Caco-2 (cell line): Measurements from ENCODE around the gene FOXP4. TPM values are rescaled to one million over a fixed set of nuclear protein-coding genes. Genes with fewer than 3 reads are reported as not detected.

ENCODE experiments used
- BruUV-seq: library from RNA; stranded (reverse); fragments of 400-500 nt; replicated peaks from 2 replicates; lab custom pipeline; 2021; lab: Mats Ljungman, UMichigan
- CTCF ChIA-PET: fragments of 300-600 bp; sonication (Branson Sonifier 250); formaldehyde crosslinking; loops from one replicate; lab custom pipeline; 2022; ENCODE audit warnings: antibody characterized with exemption; lab: Charles Lee
- POLR2A ChIA-PET: fragments of 300-600 bp; sonication (Branson Sonifier 250); formaldehyde crosslinking; loops from one replicate; lab custom pipeline; 2022; ENCODE audit warnings: antibody characterized with exemption; lab: Charles Lee
- DNase-seq, 2 experiments: peaks; one replicate each; pipeline versions ENCODE4 v3.0.0 to v3.0.0-alpha.2; 2020 to 2022
- H3K27me3 ChIP-seq: replicated peaks from 2 replicates; pipeline ENCODE4 v1.6.0; 2011; ENCODE audit warnings: low read length; ENCODE audit not compliant: control insufficient read depth, insufficient read depth
- H3K36me3 ChIP-seq: 2 replicates; pipeline ENCODE4 v1.5.1; 2011; ENCODE audit warnings: low read length; ENCODE audit not compliant: control insufficient read depth, insufficient read depth
- H3K4me1 ChIP-seq: fragments of 250-450 bp; sonication (Bioruptor Pico); 2 replicates; pipeline ENCODE4 v1.5.1; 2020; ENCODE audit warnings: mild to moderate bottlenecking
- H3K4me3 ChIP-seq: 2 replicates; pipeline ENCODE4 v1.5.1; 2011; ENCODE audit warnings: low read depth, mild to moderate bottlenecking, control low read depth, low read length
- H3K9me3 ChIP-seq: fragments of 250-450 bp; sonication (Bioruptor Pico); 2 replicates; pipeline ENCODE4 v1.5.1; 2020; ENCODE audit warnings: mild to moderate bottlenecking, moderate library complexity
- H3K27ac Mint-ChIP-seq: one replicate; pipeline ENCODE4 v1.8.0; 2022; ENCODE audit warnings: mixed read lengths; ENCODE audit not compliant: unreplicated experiment
- H3K27me3 Mint-ChIP-seq: one replicate; pipeline ENCODE4 v1.8.0; 2022; ENCODE audit warnings: mixed read lengths; ENCODE audit not compliant: insufficient read depth, unreplicated experiment
- H3K36me3 Mint-ChIP-seq: one replicate; pipeline ENCODE4 v1.8.0; 2022; ENCODE audit warnings: mild to moderate bottlenecking, mixed read lengths; ENCODE audit not compliant: insufficient read depth, unreplicated experiment
- H3K4me1 Mint-ChIP-seq: one replicate; pipeline ENCODE4 v1.8.0; 2022; ENCODE audit warnings: low read depth, mixed read lengths; ENCODE audit not compliant: unreplicated experiment
- H3K4me3 Mint-ChIP-seq: one replicate; pipeline ENCODE4 v1.8.0; 2022; ENCODE audit warnings: mild to moderate bottlenecking, moderate library complexity, mixed read lengths; ENCODE audit not compliant: unreplicated experiment
- H3K9me3 Mint-ChIP-seq: one replicate; pipeline ENCODE4 v1.8.0; 2022; ENCODE audit warnings: mixed read lengths; ENCODE audit not compliant: unreplicated experiment
- intact Hi-C: fragments of 100-400 bp; cut with micrococcal nuclease; formaldehyde crosslinking; loops from one replicate; pipeline ENCODE4 v1.10.0; 2022; ENCODE audit not compliant: unreplicated experiment
- total RNA-seq: library from RNA; stranded (reverse); gene quantifications from 2 replicates; pipeline ENCODE4 v1.2.3, GENCODE V29; 2022
- TF ChIP-seq, protein P1 (sequence below), 2 experiments: fragments of 200-600 bp in 1 of 2; IDR thresholded peaks; 1 replicate in 1 of 2; 2 replicates in 1 of 2; pipeline versions ENCODE4 v1.5.1 to v1.8.0; 2011 to 2022; ENCODE audit warnings: antibody characterized with exemption in 1 of 2, control low read depth in 1 of 2, inconsistent platforms in 1 of 2, low read depth in 1 of 2, low read length in 1 of 2, mild to moderate bottlenecking in 1 of 2, moderate library complexity in 1 of 2; ENCODE audit not compliant: insufficient read depth in 1 of 2, severe bottlenecking in 1 of 2, unreplicated experiment in 1 of 2

The FOXP4 gene
- total RNA-seq, 1 experiment from 2014 or later = 117 TPM

DNA sequence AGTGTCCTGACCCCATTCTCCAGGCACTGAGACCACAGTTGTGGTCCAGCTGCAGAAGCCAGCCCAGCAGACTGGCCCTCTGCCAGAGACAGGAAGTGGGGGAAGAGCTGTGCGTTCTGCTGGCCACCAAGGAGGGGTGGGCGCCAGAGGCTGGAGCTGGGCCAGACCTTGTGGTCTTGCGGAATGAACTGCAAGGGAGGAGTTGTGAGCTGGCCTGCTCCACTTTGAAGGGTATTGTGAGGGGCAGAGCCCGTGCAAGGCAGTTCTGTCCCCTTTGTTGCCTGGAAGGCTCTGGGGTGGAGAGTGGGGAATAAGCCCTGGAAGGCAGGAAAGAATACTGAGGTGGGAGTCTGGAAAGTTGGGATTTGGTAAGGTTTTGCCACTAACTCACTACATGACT, 88.5 kb downstream of the FOXP4 start:
- Histone ChIP-seq H3K9me3 (no peaks in the 10 kb centered on the region), H3K36me3 (no peaks in the 10 kb centered on the region), H3K27me3 (no peaks in the 10 kb centered on the region), H3K4me3 (no peak overlapping the region), H3K4me1 (no peaks in the 10 kb centered on the region)
- H3K4me3 Mint-ChIP-seq = no peak overlapping the region
- DNase-seq = peak in 1 of 2 experiments; percentile 7
- H3K27me3 Mint-ChIP-seq = peaks cover 3% of the 10 kb centered on the region
- intact Hi-C loops = no loop called here
- POLR2A ChIA-PET = no interaction called here
- no peak overlapping the region for H3K27ac Mint-ChIP-seq
- BruUV-seq = no TSS peak
- H3K9me3 Mint-ChIP-seq = no peaks in the 10 kb centered on the region
- H3K4me1 Mint-ChIP-seq = no peaks in the 10 kb centered on the region
- TF ChIP-seq, protein P1, sequence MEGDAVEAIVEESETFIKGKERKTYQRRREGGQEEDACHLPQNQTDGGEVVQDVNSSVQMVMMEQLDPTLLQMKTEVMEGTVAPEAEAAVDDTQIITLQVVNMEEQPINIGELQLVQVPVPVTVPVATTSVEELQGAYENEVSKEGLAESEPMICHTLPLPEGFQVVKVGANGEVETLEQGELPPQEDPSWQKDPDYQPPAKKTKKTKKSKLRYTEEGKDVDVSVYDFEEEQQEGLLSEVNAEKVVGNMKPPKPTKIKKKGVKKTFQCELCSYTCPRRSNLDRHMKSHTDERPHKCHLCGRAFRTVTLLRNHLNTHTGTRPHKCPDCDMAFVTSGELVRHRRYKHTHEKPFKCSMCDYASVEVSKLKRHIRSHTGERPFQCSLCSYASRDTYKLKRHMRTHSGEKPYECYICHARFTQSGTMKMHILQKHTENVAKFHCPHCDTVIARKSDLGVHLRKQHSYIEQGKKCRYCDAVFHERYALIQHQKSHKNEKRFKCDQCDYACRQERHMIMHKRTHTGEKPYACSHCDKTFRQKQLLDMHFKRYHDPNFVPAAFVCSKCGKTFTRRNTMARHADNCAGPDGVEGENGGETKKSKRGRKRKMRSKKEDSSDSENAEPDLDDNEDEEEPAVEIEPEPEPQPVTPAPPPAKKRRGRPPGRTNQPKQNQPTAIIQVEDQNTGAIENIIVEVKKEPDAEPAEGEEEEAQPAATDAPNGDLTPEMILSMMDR (IDR thresholded peaks at IDR 0.05; ENCODE audit: insufficient read depth in 1 of 2, low read depth in 1 of 2, low read length in 1 of 2, severe bottlenecking in 1 of 2, unreplicated experiment in 1 of 2) = no peak
- no peaks in the 10 kb centered on the region for H3K36me3 Mint-ChIP-seq
- CTCF ChIA-PET = no interaction called here

DNA sequence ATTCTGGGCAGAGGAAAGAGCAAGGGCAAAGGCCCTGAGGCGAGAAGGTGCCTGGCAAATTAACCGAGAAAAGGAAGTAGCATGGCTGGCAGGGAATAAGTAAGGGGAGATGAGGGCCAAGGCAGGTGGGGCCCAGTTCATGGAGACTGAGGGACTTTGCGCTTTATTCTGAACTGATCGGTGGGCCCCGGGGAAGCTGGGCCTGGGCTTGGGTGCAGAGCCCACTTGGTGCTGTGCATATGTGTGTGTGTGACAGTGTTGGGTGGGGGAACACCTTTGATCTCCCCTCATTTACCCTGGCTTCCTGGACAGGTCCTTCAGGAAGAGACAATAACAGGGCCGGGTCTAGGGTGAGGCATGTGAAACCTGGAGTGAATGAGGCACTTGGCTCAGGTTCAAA, 89.2 kb downstream of the FOXP4 start:
- no peak overlapping the region for H3K27ac Mint-ChIP-seq
- H3K36me3 ChIP-seq = no peaks in the 10 kb centered on the region
- no peaks in the 10 kb centered on the region for H3K9me3 Mint-ChIP-seq
- TF ChIP-seq, protein P1 (IDR thresholded peaks at IDR 0.05; ENCODE audit: insufficient read depth in 1 of 2, low read depth in 1 of 2, low read length in 1 of 2, severe bottlenecking in 1 of 2, unreplicated experiment in 1 of 2) = no peak
- no peaks in the 10 kb centered on the region for H3K4me1 ChIP-seq
- DNase-seq = no peak
- ChIA-PET CTCF (no interaction called here), POLR2A (no interaction called here)
- H3K4me1 Mint-ChIP-seq = no peaks in the 10 kb centered on the region
- BruUV-seq = no TSS peak
- no peaks in the 10 kb centered on the region for H3K27me3 ChIP-seq
- no peak overlapping the region for H3K4me3 ChIP-seq
- no peak overlapping the region for H3K4me3 Mint-ChIP-seq
- intact Hi-C loops = no loop called here
- no peaks in the 10 kb centered on the region for H3K9me3 ChIP-seq
- peaks cover 3% of the 10 kb centered on the region for H3K27me3 Mint-ChIP-seq
- no peaks in the 10 kb centered on the region for H3K36me3 Mint-ChIP-seq

DNA sequence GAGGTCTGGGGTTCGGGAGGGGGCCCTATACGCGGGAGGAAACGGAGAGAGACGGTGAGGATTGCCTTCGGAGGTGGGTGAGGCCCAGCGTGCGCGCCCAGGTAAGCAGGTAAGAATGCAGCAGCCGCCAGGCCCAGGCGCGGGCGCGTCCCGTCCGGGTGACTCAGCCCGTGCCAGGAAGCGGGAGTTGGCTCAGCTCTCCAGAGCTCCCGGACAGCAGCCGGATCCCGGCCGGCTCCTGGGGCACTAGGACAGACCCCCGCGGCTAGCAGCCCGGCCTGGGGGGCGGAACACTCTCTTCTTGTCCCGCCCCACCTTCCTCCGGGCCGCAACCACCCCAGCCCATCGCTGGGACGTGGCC, 90.6 kb downstream of the FOXP4 start:
- no peaks in the 10 kb centered on the region for H3K4me1 ChIP-seq
- H3K36me3 ChIP-seq = no peaks in the 10 kb centered on the region
- intact Hi-C loops = no loop called here
- Mint-ChIP-seq H3K36me3 (no peaks in the 10 kb centered on the region), H3K4me1 (no peaks in the 10 kb centered on the region), H3K27me3 (peaks cover 3% of the 10 kb centered on the region), H3K9me3 (no peaks in the 10 kb centered on the region), H3K27ac (no peak overlapping the region), H3K4me3 (no peak overlapping the region)
- TF ChIP-seq, protein P1 (IDR thresholded peaks at IDR 0.05; ENCODE audit: insufficient read depth in 1 of 2, low read depth in 1 of 2, low read length in 1 of 2, severe bottlenecking in 1 of 2, unreplicated experiment in 1 of 2) = no peak
- H3K27me3 ChIP-seq = no peaks in the 10 kb centered on the region
- H3K4me3 ChIP-seq = no peak overlapping the region
- no TSS peak for BruUV-seq
- CTCF ChIA-PET = interaction anchor here (0.6 kb wide), 1 partner anchor 44 kb away, joined by 3 read pairs; no protein-coding TSS in a partner anchor
- no peaks in the 10 kb centered on the region for H3K9me3 ChIP-seq
- POLR2A ChIA-PET = no interaction called here
- no peak for DNase-seq
